Activated naive CD4-positive, alpha-beta T cell treated with anti-CD3 and anti-CD28 coated beads, Interleukin-2, amount 50 U/mL, for 24 hours (primary cell): ENCODE data around the gene E2F1.

Source experiments
- H3K27ac Mint-ChIP-seq: one replicate; pipeline ENCODE4 v1.8.0; 2021; ENCODE audit warnings: mild to moderate bottlenecking, mixed read lengths
- H3K27me3 Mint-ChIP-seq: one replicate; pipeline ENCODE4 v1.8.0; 2021; ENCODE audit warnings: mixed read lengths
- H3K36me3 Mint-ChIP-seq: one replicate; pipeline ENCODE4 v1.8.0; 2021; ENCODE audit warnings: mixed read lengths
- H3K4me1 Mint-ChIP-seq: one replicate; pipeline ENCODE4 v1.8.0; 2021; ENCODE audit warnings: mixed read lengths
- H3K4me3 Mint-ChIP-seq: one replicate; pipeline ENCODE4 v1.8.0; 2021; ENCODE audit warnings: mild to moderate bottlenecking, mixed read lengths
- H3K9me3 Mint-ChIP-seq: one replicate; pipeline ENCODE4 v1.8.0; 2021; ENCODE audit warnings: mixed read lengths

The E2F1 gene

DNA sequence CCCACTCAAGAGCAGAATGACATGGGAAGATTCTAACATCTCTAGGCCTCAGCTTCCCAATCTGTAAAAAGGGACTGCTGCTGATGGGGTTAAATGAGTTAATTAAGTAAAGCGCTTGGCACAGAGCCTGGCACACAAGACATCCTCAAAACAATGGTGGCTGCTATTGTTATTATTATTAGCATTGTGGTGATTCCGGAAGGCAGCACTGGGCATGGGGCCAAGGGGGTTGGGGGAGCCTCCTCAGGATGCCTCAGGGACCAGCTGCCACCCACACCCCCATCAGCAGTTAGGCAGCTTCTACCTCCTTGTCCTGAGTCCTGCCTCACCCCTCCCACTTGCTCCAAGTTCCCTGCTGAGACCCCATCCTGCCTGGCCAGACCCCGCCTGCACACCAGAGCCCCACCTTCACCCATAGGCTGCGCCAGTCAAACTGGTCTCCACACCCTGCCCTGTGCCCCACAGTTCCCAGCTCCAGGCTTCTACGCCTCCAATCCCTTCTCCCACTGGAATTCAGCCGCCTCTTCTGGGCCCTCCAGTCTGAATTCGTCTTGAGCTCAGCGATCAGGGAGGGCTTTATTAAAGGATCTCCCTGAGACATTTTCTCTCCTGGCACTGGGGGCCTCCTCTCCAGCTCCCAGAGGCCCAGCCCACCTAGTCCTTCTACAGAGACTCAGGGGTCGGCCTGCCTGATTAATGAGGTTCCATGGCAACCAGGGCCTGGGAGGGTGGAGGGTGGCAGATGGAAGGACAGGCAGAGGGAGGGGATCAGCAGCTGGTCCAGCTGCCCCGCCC is 1.5 kb downstream of the E2F1 start:
- H3K27ac Mint-ChIP-seq = peak overlapping the region; percentile 35
- no peaks in the 10 kb centered on the region for H3K9me3 Mint-ChIP-seq
- H3K4me3 Mint-ChIP-seq = peak overlapping the region; percentile 84
- H3K4me1 Mint-ChIP-seq = peaks cover 45% of the 10 kb centered on the region
- no peaks in the 10 kb centered on the region for H3K27me3 Mint-ChIP-seq
- no peaks in the 10 kb centered on the region for H3K36me3 Mint-ChIP-seq

DNA sequence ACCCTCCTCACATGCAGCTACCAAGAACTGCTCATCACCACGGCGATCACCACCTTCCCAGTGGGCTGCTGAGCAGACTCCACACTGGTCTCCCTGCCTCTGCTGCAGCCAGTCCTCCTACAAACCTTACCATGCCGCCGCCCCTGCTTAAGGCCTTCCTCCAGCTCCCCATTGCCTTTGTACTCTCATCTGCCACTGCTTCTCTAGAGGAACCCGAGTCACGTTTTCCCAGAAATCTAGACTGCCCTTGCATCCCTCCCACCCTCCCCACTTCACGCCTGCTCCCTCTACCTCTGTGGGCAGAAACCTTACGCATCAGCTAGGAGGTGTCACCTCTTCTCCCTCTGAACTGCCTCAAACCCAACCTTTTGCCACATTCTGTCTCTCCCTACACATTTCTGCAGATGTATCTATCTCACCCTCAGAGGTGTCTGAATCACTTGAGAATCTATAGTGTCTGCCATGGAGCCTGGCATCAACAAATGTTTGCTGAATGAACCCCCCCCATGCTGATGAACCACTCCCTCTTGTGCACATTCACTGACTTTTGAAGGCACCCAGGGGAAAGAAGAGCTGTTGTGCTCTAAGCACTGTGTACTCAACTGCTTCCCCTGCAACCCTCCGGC is 4.3 kb downstream of the E2F1 start:
- no peak overlapping the region for H3K4me3 Mint-ChIP-seq
- H3K27ac Mint-ChIP-seq = peak overlapping the region; percentile 37
- H3K9me3 Mint-ChIP-seq = no peaks in the 10 kb centered on the region

DNA sequence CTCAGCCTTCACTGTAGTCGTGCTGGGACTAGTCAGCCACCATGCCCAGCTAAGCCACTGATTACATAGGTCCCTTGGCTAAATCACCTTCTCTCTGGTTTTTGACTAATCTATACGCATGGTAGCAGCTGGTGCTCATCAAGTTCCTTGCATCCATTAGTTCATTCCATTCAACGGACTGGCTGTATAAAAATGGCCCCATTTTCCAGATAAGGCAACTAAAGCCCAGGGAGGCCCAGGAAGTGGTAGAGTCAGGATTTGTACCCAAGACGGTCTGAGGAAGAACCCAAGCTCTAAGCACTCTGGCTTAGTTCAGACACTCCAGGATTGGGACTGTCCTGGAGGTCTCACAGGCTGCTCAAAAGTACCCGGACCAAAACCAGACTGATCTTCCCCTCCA is 4.9 kb downstream of the E2F1 start:
- Mint-ChIP-seq H3K27ac (peak overlapping the region; percentile 37), H3K27me3 (no peaks in the 10 kb centered on the region), H3K36me3 (no peaks in the 10 kb centered on the region), H3K9me3 (no peaks in the 10 kb centered on the region), H3K4me1 (peaks cover 46% of the 10 kb centered on the region), H3K4me3 (no peak overlapping the region)

More for the DNA sequence above, 4.3 kb downstream of the E2F1 start:
- peaks cover 47% of the 10 kb centered on the region for H3K4me1 Mint-ChIP-seq
- no peaks in the 10 kb centered on the region for H3K27me3 Mint-ChIP-seq
- no peaks in the 10 kb centered on the region for H3K36me3 Mint-ChIP-seq

DNA sequence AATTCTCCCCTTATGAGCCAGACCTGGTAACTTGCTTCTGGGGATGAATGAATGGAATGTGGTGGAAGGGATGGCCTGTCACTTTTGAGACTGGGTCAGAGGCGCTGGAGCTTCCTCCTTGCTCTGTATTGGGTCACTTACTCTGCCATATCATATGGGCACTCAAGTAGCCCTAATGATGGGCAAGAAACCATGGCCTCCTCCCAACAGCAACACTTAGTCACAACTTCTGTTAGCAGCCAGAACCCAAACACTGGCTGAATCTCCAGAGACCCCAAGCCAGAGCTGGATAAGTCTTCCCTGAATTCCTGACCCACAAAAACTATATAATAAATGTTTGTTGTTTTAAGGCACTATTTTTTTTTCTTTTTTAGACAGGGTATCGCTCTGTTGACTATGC is 5.5 kb downstream of the E2F1 start:
- Mint-ChIP-seq H3K9me3 (no peaks in the 10 kb centered on the region), H3K36me3 (no peaks in the 10 kb centered on the region), H3K4me1 (peaks cover 46% of the 10 kb centered on the region), H3K4me3 (no peak overlapping the region), H3K27me3 (no peaks in the 10 kb centered on the region), H3K27ac (peak overlapping the region; percentile 68)

DNA sequence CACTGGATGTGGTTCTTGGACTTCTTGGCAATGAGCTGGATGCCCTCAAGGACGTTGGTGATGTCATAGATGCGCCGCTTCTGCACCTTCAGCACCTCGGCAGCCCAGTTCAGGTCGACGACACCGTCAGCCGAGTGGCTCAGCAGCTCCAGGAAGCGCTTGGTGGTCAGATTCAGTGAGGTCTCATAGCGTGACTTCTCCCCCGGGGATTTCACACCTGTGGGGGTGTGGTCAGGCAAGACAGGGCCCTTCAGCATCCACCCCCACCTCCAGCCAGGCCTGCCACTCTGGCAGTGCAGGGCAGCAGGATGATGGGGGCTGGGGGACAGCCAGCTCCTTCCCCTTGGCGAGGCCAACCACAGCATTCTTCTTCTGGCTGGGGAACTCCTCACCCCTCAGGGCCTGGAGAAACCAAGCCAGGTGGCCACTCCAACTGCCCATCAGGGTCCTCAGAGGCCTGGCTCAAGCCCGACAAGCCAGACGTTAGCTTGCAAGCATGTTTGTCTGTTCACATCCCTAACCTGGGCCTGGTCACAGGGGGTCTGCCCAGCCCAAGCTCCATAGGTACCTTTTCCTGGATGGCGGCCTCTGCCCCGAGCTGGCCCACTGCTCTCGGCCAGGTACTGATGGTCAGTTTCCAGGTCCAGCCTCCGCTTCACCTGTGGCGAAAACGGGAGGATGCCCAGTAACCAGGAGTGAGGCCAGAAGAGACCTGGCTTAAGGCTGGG is 6.3 kb downstream of the E2F1 start:
- peaks cover 46% of the 10 kb centered on the region for H3K4me1 Mint-ChIP-seq
- H3K36me3 Mint-ChIP-seq = no peaks in the 10 kb centered on the region
- no peaks in the 10 kb centered on the region for H3K27me3 Mint-ChIP-seq
- no peak overlapping the region for H3K27ac Mint-ChIP-seq
- H3K9me3 Mint-ChIP-seq = no peaks in the 10 kb centered on the region
- no peak overlapping the region for H3K4me3 Mint-ChIP-seq

DNA sequence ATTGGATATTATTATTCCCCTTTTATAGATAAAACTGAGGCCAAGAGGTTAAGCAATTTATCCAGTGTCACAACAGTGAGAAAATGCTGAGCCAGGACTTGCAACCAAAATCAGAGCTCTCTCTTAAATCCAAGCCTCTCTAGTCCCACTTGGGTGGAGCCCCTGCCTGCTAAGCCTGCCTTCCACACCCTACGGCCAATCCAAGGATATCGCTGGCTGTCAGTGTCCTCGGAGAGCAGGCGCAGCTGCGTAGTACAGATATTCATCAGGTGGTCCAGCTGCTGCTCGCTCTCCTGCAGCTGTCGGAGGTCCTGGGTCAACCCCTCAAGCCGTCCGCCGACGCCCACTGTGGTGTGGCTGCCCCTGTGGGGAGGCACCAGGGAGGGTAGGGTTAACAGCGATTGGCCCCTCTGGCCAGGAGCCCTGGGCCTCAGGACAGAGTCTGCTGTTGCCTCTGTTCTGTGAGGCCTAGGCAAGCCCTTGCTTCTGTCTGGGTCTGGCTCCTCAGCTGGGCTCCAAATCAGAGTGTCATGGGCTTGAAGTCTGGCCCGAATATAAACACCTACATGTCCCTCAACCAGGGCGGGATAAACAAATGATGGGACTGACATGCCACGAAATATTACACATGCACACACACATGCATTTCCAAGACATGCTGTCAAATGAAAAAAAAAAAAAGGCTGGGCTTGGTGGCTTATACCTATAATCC is 8.0 kb downstream of the E2F1 start:
- Mint-ChIP-seq H3K27me3 (no peaks in the 10 kb centered on the region), H3K36me3 (no peaks in the 10 kb centered on the region), H3K27ac (no peak overlapping the region), H3K4me3 (no peak overlapping the region), H3K4me1 (peaks cover 50% of the 10 kb centered on the region), H3K9me3 (no peaks in the 10 kb centered on the region)

DNA sequence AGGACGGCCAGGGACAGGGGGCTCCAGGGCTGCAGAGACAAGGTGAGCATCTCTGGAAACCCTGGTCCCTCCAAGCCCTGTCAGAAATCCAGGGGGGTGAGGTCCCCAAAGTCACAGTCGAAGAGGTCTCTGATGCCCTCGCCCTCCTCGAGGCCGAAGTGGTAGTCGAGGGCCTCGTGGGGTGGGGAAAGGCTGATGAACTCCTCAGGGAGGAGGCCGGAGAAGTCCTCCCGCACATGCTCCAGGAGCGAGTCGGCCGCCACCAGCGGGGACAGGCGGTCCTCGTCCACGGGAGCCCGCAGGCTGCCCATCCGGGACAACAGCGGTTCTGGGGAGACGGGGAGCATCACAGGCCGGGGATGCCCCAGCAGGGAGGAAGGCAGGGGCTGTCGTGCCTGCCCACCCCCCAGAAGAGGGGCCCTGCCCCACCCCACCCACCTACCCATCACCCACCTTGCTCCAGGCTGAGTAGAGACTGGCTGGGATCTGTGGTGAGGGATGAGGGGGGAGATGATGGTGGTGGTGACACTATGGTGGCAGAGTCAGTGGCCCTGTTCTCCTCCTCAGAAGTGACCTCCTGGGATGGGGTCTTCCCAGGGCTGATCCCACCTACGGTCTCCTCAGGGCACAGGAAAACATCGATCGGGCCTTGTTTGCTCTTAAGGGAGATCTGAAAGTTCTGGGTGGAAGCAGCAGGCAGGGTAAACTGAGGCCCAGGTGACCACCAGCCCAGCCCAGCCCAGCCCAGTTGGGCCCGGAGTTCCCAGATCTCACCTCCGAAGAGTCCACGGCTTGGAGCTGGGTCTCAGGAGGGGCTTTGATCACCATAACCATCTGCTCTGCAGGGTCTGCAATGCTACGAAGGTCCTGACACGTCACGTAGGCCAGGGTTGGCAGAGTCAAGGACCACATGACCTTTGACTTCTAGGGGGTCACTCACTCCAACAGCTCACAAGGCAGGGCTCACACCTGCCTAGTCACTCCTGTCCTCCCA is 9.2 kb downstream of the E2F1 start:
- H3K4me1 Mint-ChIP-seq = peaks cover 57% of the 10 kb centered on the region
- no peaks in the 10 kb centered on the region for H3K27me3 Mint-ChIP-seq
- no peaks in the 10 kb centered on the region for H3K36me3 Mint-ChIP-seq
- H3K9me3 Mint-ChIP-seq = no peaks in the 10 kb centered on the region
- no peak overlapping the region for H3K4me3 Mint-ChIP-seq
- no peak overlapping the region for H3K27ac Mint-ChIP-seq

DNA sequence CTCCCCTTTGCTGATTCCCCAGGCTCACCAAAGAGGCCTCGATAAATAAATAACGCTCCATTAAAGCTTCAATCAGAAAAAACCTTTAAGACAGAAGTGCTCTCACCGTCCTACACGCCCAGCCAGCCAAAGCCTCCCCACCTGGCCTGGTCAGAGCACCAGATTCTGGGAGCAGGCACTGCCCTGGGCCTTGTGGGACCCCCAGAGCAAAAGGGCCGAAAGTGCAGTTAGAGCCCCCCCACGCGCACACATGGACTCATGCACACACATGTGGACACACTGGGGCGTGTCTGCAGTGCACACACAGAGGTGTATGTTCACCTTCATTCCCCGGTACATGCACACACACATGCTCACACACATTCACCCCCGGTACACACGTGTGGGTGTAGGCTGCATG is 10.1 kb downstream of the E2F1 start:
- no peaks in the 10 kb centered on the region for H3K27me3 Mint-ChIP-seq
- H3K4me3 Mint-ChIP-seq = peak overlapping the region; percentile 15
- no peak overlapping the region for H3K27ac Mint-ChIP-seq
- no peaks in the 10 kb centered on the region for H3K36me3 Mint-ChIP-seq
- no peaks in the 10 kb centered on the region for H3K9me3 Mint-ChIP-seq
- H3K4me1 Mint-ChIP-seq = peaks cover 54% of the 10 kb centered on the region

DNA sequence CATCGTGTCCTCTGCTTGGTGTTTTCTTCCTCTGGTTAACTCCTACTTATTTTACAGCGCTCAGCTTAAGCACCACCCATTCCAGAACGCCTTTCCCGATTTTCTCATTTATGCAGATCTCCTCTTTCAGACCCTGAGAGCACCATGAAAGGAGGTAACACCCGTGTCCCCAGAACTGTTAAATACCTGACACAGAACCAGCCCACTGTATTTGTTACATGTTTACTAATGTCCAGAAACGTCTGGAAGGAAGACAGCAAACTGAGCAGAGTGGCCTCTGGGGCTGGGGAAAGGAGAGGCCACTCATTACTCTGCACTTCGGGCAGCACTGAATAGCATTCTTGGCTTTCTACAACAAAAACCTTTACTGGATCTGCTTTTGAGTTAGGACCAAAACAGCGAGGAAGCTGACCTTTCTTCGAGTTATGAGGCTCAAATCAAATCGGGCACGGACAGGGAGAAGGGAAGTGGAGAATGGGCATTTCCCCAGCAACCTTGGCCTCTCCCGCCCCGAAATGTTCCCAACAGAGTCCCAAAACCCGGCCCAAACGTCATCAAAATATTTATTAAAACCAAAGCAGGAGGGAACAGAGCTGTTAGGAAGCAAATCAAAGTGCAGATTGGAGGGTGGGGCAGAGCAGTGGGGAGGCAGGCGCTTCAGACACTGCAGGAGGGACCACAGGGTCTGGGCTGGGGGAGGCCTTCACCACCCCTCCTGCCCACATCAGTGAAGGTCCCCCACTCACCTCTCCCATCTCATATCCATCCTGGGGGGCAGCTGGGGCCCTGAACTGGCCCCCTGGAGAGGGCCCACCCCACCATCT is 10.8 kb downstream of the E2F1 start:
- H3K36me3 Mint-ChIP-seq = no peaks in the 10 kb centered on the region
- H3K27me3 Mint-ChIP-seq = no peaks in the 10 kb centered on the region
- peaks cover 50% of the 10 kb centered on the region for H3K4me1 Mint-ChIP-seq
- peak overlapping the region; percentile 89 for H3K4me3 Mint-ChIP-seq
- peak overlapping the region; percentile 89 for H3K27ac Mint-ChIP-seq
- no peaks in the 10 kb centered on the region for H3K9me3 Mint-ChIP-seq

DNA sequence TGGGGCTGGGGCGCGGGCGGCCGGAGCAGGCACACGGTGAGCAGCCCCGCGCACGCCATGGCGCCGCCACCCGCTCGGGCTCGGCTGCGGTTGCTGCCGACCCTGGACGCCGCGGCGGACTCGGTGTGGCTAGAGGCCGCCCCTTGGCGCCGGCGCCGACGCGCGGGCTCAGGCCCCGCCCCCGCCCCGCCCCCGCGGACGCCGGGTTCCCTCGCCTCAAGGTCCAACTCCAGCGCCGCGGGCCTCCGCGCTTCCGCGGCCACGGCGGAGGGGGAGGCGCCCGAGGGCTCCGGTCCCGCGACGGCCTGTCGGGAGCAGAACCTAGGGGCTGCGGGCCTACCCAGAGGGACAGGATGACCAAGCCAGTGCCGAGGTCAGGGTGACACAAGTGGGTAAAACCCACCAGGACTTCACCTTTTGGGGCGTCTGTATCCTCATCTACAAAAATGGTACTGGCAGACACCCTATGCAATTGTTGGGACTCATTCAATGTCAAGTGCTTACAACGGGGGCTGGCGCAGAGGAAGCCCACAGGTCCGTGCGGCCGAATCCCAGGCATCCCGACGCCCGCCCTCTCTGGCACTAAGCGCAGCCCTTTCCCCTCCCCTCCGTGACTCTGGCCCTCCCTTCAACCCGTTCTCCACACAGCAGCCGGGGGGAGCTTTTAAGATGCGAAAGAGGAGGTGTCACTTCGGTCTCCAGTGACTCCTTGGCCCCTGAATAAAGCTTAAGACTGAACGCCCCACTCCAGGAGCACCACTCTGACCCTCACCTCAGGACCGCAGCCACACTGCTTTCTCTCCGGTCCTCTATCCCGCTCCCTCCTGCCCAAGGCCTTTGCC is 11.7 kb downstream of the E2F1 start, which contains the start of gene NECAB3:
TSS of gene NECAB3 (minus strand) at position 135 of the 842 bp plus-strand sequence. CDS start at position 59, 76 bp downstream.
- no peaks in the 10 kb centered on the region for H3K27me3 Mint-ChIP-seq
- peak within 1 kb of the TSS; percentile 89 for H3K4me3 Mint-ChIP-seq
- H3K36me3 Mint-ChIP-seq = no peaks in the 10 kb centered on the region
- H3K4me1 Mint-ChIP-seq = peaks cover 46% of the 10 kb centered on the region
- H3K27ac Mint-ChIP-seq = peak within 1 kb of the TSS; percentile 89
- H3K9me3 Mint-ChIP-seq = no peaks in the 10 kb centered on the region

DNA sequence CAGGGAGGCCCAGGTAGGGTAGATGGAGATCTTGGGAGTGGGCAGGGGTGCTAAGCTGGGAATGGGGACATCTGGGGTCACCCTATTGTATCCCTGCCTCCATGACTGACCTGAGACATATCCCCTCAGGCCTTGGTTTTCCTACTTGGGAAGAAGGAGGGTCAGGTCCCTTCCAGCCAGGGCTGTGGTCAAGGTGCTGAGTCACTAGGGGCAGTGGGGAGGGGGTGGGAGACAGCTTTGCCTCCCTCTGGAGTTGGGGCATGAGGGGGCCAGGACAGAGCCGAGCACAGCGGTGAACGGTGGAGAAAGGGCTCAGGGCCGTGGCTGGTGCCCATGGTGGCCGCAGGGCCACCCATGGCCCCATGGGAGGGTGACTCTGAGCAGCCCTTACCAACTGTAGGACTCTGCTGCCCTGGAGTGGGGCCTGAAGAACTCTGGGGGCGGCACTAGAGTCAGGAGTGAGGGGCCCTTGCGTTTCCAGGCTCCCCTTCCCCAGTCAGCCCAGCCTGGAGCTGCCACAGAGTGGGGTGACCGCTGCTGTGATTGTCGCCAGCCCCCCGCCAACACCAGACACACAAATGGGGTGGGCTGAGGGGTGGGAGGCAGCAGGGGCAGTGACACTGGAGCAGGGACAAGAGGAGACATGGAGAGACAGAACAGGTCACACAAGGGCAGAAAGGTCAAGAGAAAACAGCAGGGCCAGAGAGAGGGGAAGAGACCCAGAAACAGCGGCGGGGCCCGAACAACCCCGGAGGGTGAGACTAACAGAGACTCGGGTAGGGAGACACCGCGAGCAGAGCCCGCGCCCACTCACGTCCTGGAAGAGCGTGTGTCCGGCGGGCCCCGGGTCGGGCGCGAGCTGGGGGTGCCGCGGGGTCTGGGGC is 12.5 kb downstream of the E2F1 start:
- H3K4me1 Mint-ChIP-seq = peaks cover 38% of the 10 kb centered on the region
- no peaks in the 10 kb centered on the region for H3K27me3 Mint-ChIP-seq
- peak overlapping the region; percentile 23 for H3K27ac Mint-ChIP-seq
- peak overlapping the region; percentile 88 for H3K4me3 Mint-ChIP-seq
- no peaks in the 10 kb centered on the region for H3K36me3 Mint-ChIP-seq
- H3K9me3 Mint-ChIP-seq = no peaks in the 10 kb centered on the region

DNA sequence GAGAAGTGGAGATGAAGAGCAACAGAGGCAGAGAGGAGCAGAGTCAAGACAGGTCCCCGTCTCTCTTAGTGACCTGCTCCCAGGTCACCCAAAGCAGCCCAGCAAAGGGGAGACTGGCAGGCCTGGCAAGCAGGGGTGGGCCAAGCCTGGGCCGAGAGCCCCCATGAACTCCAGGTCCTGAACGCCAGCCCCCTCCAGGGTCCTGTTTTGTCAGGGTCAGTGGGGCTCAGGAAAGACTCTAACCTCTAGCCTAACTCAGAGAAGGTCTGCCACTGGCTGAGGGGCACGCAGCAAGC is 13.1 kb downstream of the E2F1 start:
- Mint-ChIP-seq H3K9me3 (no peaks in the 10 kb centered on the region), H3K36me3 (no peaks in the 10 kb centered on the region), H3K27ac (peak overlapping the region; percentile 74), H3K27me3 (no peaks in the 10 kb centered on the region), H3K4me1 (peaks cover 35% of the 10 kb centered on the region), H3K4me3 (peak overlapping the region; percentile 88)
